Measurements from ENCODE around the gene KCNJ10.
A peak's percentile ranks its signal among the peaks of the same experiment; 100 is the strongest.

The KCNJ10 gene

DNA sequence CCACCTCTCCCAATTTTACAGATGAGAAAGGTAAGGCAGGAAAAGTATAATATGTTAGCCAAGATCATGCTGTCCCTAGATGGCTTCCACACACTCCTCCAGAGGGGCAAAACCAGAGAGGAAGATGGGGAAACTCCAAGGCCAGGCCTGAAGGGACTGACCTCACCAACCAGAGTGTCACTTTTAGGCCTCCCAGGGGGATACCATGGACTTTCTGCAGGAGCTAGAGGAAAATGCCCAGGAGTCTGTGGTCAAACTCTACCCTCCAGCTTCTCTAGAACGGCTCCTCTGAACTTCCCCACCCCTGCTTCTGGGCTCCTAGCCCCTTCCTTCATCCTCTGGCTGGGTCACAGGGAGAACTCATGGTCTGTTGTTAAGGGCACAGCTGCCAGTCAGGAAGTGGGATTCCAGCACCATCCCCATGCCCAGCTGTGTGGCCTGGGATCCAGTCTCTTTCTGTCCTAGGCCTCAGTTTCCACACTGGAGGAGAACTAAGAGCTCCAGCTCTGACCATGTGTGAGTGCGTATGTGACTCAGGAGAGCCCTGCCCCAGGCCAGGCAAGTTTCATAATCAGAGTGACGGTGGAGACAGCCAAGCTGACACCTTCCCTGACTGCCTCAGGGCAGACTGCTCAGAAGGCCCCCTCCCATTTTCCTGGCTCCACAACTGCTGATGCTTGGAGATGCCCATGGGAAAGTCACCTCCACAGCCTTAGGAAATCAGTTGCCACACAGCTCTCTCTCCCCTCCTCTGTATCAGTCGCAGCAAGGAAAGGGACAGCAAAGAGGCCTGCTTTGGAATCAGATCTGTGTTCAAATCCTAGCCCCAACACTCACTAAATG is 26.5 kb upstream of the KCNJ10 start:
- Histone ChIP-seq H3K9me3 (ENCODE audit: insufficient read depth, low read length, severe bottlenecking) (no peaks in the 10 kb centered on the region), H3K79me2 (ENCODE audit: insufficient read depth, low read length) (peaks cover 29% of the 10 kb centered on the region), H3K36me3 (ENCODE audit: insufficient read depth, low read length) (peaks cover 40% of the 10 kb centered on the region), H3K27ac (ENCODE audit: low read length) (peak overlapping the region; percentile 84), H3K4me1 (ENCODE audit: insufficient read depth, low read length) (peaks cover 38% of the 10 kb centered on the region), H4K20me1 (ENCODE audit: insufficient read depth, low read length) (peaks cover 39% of the 10 kb centered on the region), H3K9ac (ENCODE audit: low read depth, low read length) (peak overlapping the region; percentile 97; the same call in 1 of the 2 replicates), H3K4me3 (ENCODE audit: low read depth in 1 of 2, low read length in 2 of 2) (peak overlapping the region in 1 of 2 experiments; percentile 84; a peak in 1 of 4 replicates), H2AFZ (ENCODE audit: low read depth, low read length) (no peak overlapping the region), H3K27me3 (ENCODE audit: insufficient read depth, low read length, poor library complexity) (no peaks in the 10 kb centered on the region), H3K4me2 (ENCODE audit: insufficient read depth, low read length) (peak overlapping the region; percentile 96)
- no peak for TF ChIP-seq EZH2 (IDR thresholded peaks at IDR 0.05; ENCODE audit: borderline replicate concordance, low read depth, low read length, severe bottlenecking)
- TF ChIP-seq, protein P1, sequence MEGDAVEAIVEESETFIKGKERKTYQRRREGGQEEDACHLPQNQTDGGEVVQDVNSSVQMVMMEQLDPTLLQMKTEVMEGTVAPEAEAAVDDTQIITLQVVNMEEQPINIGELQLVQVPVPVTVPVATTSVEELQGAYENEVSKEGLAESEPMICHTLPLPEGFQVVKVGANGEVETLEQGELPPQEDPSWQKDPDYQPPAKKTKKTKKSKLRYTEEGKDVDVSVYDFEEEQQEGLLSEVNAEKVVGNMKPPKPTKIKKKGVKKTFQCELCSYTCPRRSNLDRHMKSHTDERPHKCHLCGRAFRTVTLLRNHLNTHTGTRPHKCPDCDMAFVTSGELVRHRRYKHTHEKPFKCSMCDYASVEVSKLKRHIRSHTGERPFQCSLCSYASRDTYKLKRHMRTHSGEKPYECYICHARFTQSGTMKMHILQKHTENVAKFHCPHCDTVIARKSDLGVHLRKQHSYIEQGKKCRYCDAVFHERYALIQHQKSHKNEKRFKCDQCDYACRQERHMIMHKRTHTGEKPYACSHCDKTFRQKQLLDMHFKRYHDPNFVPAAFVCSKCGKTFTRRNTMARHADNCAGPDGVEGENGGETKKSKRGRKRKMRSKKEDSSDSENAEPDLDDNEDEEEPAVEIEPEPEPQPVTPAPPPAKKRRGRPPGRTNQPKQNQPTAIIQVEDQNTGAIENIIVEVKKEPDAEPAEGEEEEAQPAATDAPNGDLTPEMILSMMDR (IDR thresholded peaks at IDR 0.05; ENCODE audit: borderline replicate concordance, extremely low read depth, low read length, poor library complexity, severe bottlenecking) = no peak
- ATAC-seq (ENCODE audit: insufficient read depth, low read depth) (no peak), DNase-seq (no peak)

DNA sequence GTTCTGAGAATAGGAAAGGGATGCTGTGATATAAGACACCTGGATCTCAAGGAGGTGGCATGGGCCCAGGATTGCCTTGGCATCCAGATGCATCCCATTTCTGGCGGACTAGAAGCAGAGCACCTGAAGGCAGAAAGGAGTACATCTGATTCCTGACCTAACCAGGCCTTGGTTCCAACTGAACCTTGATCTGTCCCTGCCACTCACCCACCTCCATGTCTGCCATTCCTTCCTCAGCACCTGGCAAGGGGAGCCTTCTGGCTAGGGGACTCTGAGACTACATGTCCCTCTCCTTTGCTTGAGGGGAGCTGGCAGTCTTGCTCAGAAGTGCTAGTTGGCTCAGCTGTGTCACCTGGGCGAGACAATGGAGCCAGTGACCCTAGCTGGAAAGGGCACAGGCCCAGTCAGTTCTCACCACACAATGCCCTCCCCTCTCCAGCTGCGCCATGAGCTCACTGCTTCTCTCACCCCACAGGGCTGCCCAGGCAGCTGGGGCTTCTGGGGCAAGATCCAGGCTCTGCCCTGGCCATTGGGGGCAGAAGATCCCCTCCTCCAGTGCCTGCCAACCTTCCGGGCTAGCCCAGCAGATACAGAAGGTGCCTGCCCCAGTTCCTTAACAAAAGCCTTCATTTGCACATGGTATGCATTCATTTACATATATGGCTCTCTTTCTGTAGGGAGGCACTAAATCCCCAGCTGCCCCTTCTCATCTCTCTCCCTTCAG is 25.6 kb upstream of the KCNJ10 start:
- Histone ChIP-seq H3K9me3 (ENCODE audit: insufficient read depth, low read length, severe bottlenecking) (no peaks in the 10 kb centered on the region), H3K79me2 (ENCODE audit: insufficient read depth, low read length) (peaks cover 29% of the 10 kb centered on the region), H3K27ac (ENCODE audit: low read length) (no peak overlapping the region), H3K27me3 (ENCODE audit: insufficient read depth, low read length, poor library complexity) (no peaks in the 10 kb centered on the region), H3K36me3 (ENCODE audit: insufficient read depth, low read length) (peaks cover 46% of the 10 kb centered on the region), H3K4me3 (ENCODE audit: low read depth in 1 of 2, low read length in 2 of 2) (no peak overlapping the region), H3K9ac (ENCODE audit: low read depth, low read length) (no peak overlapping the region), H4K20me1 (ENCODE audit: insufficient read depth, low read length) (peaks cover 39% of the 10 kb centered on the region), H3K4me2 (ENCODE audit: insufficient read depth, low read length) (peak overlapping the region; percentile 96; the same call in 1 of the 2 replicates), H2AFZ (ENCODE audit: low read depth, low read length) (no peak overlapping the region), H3K4me1 (ENCODE audit: insufficient read depth, low read length) (peaks cover 33% of the 10 kb centered on the region)
- no peak for DNase-seq
- TF ChIP-seq, protein P1 (IDR thresholded peaks at IDR 0.05; ENCODE audit: borderline replicate concordance, extremely low read depth, low read length, poor library complexity, severe bottlenecking) = no peak
- TF ChIP-seq EZH2 (IDR thresholded peaks at IDR 0.05; ENCODE audit: borderline replicate concordance, low read depth, low read length, severe bottlenecking) = no peak
- ATAC-seq (ENCODE audit: insufficient read depth, low read depth) = no peak

DNA sequence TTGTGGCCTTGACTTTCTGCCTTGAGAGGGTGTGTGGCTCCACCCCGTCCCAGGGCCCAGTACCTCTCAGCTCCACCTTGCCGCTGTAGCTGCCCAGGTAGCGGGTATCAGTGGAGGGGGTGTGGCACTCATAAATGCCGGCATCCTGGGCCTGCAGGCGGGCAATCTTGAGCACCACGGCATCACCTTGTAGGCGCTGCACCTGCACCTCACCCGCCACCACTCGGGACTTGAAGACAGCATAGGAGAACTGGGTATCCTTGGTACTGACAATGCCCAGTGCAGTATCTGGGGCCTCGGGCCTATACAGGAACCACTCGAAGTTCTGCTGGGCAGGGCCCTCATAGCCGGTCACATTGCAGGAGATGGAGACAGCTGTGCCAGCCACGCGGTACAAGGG is 24.8 kb upstream of the KCNJ10 start:
- Histone ChIP-seq H3K9me3 (ENCODE audit: insufficient read depth, low read length, severe bottlenecking) (no peaks in the 10 kb centered on the region), H3K79me2 (ENCODE audit: insufficient read depth, low read length) (peaks cover 29% of the 10 kb centered on the region), H4K20me1 (ENCODE audit: insufficient read depth, low read length) (peaks cover 40% of the 10 kb centered on the region), H3K4me1 (ENCODE audit: insufficient read depth, low read length) (peaks cover 33% of the 10 kb centered on the region), H2AFZ (ENCODE audit: low read depth, low read length) (no peak overlapping the region), H3K27me3 (ENCODE audit: insufficient read depth, low read length, poor library complexity) (no peaks in the 10 kb centered on the region), H3K4me2 (ENCODE audit: insufficient read depth, low read length) (no peak overlapping the region), H3K4me3 (ENCODE audit: low read depth in 1 of 2, low read length in 2 of 2) (no peak overlapping the region), H3K27ac (ENCODE audit: low read length) (no peak overlapping the region), H3K36me3 (ENCODE audit: insufficient read depth, low read length) (peaks cover 49% of the 10 kb centered on the region), H3K9ac (ENCODE audit: low read depth, low read length) (no peak overlapping the region)
- DNase-seq (no peak), ATAC-seq (ENCODE audit: insufficient read depth, low read depth) (no peak)
- TF ChIP-seq EZH2 (IDR thresholded peaks at IDR 0.05; ENCODE audit: borderline replicate concordance, low read depth, low read length, severe bottlenecking) = no peak

DNA sequence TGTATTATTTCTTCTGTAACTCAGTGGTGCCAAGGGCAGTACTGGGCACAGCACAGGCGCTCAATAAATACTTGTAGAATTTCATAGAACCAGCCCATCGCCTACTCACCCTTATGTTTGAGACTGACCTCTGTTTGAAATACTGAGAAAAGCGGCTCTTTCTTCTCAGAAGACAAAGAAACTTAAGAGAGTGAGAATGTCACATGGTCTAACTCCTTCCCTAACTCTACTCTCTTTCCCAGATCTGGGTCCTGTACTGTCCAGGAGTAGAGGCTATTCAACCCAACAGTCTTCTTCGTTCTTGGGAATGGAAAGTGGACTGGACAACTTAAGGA is 24.3 kb upstream of the KCNJ10 start:
- no peak overlapping the region for H3K27ac ChIP-seq (ENCODE audit: low read length)
- no peak for ATAC-seq (ENCODE audit: insufficient read depth, low read depth)
- H3K4me2 ChIP-seq (ENCODE audit: insufficient read depth, low read length) = no peak overlapping the region
- H2AFZ ChIP-seq (ENCODE audit: low read depth, low read length) = no peak overlapping the region
- H3K79me2 ChIP-seq (ENCODE audit: insufficient read depth, low read length) = peaks cover 29% of the 10 kb centered on the region
- no peak overlapping the region for H3K4me3 ChIP-seq (ENCODE audit: low read depth in 1 of 2, low read length in 2 of 2)
- no peak for TF ChIP-seq EZH2 (IDR thresholded peaks at IDR 0.05; ENCODE audit: borderline replicate concordance, low read depth, low read length, severe bottlenecking)
- TF ChIP-seq, protein P1 (IDR thresholded peaks at IDR 0.05; ENCODE audit: borderline replicate concordance, extremely low read depth, low read length, poor library complexity, severe bottlenecking) = no peak
- peaks cover 49% of the 10 kb centered on the region for H3K36me3 ChIP-seq (ENCODE audit: insufficient read depth, low read length)
- no peaks in the 10 kb centered on the region for H3K27me3 ChIP-seq (ENCODE audit: insufficient read depth, low read length, poor library complexity)
- H3K9ac ChIP-seq (ENCODE audit: low read depth, low read length) = no peak overlapping the region
- no peaks in the 10 kb centered on the region for H3K9me3 ChIP-seq (ENCODE audit: insufficient read depth, low read length, severe bottlenecking)
- H4K20me1 ChIP-seq (ENCODE audit: insufficient read depth, low read length) = peaks cover 41% of the 10 kb centered on the region
- no peak for DNase-seq
- H3K4me1 ChIP-seq (ENCODE audit: insufficient read depth, low read length) = peaks cover 30% of the 10 kb centered on the region
